SK-N-SH (cell line): ENCODE data around the gene POU2F3.

ENCODE experiments used
- JUND ChIP-seq: IDR thresholded peaks from 2 replicates; pipeline ENCODE4 v1.4.0; 2012
- REST ChIP-seq: IDR thresholded peaks from 2 replicates; pipeline ENCODE4 v1.6.1; 2012; ENCODE audit warnings: mild to moderate bottlenecking, low read depth, low read length, moderate library complexity
- TAF1 ChIP-seq: IDR thresholded peaks from 2 replicates; pipeline ENCODE4 v1.6.1; 2012; ENCODE audit warnings: low read depth, mild to moderate bottlenecking, low read length, moderate library complexity, borderline replicate concordance
- TF ChIP-seq, protein P1 (sequence below): fragments of 200-600 bp; sonication (generic); IDR thresholded peaks from 2 replicates; pipeline ENCODE4 v1.6.1; 2017; ENCODE audit warnings: antibody characterized with exemption, mild to moderate bottlenecking, moderate library complexity
- TF ChIP-seq, protein P2 (sequence below): IDR thresholded peaks from 2 replicates; pipeline ENCODE4 v1.4.0; 2012; ENCODE audit warnings: low read depth, borderline replicate concordance

- TF ChIP-seq, protein P1, sequence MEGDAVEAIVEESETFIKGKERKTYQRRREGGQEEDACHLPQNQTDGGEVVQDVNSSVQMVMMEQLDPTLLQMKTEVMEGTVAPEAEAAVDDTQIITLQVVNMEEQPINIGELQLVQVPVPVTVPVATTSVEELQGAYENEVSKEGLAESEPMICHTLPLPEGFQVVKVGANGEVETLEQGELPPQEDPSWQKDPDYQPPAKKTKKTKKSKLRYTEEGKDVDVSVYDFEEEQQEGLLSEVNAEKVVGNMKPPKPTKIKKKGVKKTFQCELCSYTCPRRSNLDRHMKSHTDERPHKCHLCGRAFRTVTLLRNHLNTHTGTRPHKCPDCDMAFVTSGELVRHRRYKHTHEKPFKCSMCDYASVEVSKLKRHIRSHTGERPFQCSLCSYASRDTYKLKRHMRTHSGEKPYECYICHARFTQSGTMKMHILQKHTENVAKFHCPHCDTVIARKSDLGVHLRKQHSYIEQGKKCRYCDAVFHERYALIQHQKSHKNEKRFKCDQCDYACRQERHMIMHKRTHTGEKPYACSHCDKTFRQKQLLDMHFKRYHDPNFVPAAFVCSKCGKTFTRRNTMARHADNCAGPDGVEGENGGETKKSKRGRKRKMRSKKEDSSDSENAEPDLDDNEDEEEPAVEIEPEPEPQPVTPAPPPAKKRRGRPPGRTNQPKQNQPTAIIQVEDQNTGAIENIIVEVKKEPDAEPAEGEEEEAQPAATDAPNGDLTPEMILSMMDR: no peak
- TF ChIP-seq REST: no peak
- TF ChIP-seq JUND: no peak
- no peak for TF ChIP-seq TAF1
- TF ChIP-seq, protein P2, sequence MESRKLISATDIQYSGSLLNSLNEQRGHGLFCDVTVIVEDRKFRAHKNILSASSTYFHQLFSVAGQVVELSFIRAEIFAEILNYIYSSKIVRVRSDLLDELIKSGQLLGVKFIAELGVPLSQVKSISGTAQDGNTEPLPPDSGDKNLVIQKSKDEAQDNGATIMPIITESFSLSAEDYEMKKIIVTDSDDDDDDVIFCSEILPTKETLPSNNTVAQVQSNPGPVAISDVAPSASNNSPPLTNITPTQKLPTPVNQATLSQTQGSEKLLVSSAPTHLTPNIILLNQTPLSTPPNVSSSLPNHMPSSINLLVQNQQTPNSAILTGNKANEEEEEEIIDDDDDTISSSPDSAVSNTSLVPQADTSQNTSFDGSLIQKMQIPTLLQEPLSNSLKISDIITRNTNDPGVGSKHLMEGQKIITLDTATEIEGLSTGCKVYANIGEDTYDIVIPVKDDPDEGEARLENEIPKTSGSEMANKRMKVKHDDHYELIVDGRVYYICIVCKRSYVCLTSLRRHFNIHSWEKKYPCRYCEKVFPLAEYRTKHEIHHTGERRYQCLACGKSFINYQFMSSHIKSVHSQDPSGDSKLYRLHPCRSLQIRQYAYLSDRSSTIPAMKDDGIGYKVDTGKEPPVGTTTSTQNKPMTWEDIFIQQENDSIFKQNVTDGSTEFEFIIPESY: no peak
Measured at GRCh38 chr11:120329556-120329955, 89.6 kb downstream of the POU2F3 start.
